ENCODE results near the gene LDLRAD1.
"Not testable (repeated sequence)": the region's sequence is repeated elsewhere in the genome, so short reads cannot be mapped to it uniquely, and the experiment has no call there.

The LDLRAD1 gene, protein sequence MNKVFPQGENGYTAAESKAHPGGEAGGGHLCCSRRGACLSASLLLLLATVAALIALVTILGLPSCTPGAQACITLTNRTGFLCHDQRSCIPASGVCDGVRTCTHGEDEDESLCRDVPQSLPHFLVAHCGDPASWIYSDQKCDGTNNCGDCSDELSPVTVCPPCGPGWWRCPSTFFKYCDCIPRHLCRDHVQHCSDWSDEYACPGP

DNA sequence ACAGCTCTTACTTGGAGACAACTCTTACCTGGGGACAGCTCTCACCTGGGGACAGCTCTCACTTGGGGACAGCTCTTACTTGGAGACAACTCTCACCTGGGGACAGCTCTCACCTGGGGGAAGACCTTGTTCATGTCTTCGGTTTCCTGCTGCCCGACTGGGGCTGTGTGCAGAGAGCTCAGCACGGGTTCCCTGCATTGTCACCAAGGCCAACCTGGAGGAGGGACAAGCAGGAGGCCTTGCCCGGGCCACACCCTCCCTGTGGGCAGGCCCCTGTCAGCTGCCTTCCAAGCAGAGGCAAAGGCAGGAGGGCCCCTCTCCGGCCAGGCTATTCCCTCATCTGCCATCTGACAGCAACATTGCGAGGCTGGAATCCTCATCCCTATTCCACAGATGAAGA lies at the start of gene LDLRAD1:
Gene LDLRAD1, minus strand, starts transcription at position 208 of the 400 bp plus-strand sequence. Its CDS starts 74 bp downstream, at position 134.
- DNase-seq (ENCODE audit: low read depth): no peak

DNA sequence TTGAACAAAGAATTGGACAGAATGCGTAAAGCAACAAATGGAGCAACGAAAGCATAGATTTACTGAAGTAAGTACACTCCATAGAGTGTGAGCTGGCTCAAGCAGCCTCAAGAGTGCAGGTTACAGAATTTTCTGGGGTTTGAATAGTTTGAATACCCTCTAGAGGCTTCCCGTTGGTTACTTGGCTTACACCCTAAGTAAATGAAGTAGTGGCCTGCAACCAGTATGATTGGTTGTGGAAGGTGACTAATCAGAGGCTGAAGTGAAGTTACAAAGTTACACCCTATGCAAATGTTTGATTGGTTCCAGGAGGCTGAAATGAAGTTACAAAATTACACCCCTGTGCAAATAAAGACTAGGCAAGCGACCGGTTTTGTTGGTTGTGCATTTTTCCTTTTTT lies 46.3 kb upstream of the LDLRAD1 start:
- no peak for DNase-seq (ENCODE audit: low read depth)

DNA sequence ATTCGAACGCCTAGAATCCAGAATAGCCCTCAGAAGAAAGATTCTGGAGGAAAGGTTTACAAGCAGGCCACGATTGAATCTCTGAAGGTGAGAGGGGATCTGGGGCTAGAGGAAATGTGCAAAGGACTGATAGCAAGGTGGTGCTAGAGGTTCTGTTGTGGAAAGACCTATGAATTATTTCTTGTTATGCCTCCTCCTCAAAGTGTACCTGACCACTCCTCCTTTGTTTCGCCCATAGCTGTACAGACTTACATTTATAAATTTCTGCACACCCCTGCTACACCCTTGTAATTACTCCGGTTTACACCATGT lies 36.4 kb upstream of the LDLRAD1 start:
- DNase-seq (ENCODE audit: low read depth): no peak

DNA sequence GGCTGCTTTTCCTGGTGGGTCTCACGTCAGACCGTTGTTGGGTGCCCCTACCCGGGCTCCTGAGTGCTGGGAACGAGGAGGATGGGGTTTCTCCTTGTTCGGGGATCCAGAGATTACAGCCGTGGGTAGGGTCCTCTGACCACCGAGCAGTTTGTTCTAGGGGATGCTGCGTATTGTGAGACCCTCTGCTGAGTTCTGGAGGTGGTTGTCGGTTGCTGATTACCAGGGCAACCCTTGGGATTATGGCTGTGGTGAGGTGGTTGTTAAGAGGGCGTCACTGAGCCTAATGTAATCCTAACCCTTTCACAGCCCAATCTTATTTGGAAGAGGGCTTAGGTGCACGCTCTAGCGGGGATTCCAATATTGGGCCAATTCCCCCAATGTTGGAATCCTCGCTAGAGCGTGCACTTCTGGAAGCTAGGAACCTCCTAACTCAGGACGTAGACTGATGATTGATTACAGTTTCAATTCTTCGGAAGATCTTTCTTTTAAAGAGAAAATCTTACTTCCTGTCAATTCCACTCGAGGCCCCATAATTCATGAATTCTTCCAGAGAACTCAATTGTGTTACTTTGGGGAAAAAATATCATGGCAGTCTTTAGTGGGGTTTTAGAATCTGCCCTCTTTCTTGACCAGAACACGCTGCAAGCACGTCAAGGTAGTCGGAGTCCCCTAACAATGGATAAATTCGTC lies 35.9 kb upstream of the LDLRAD1 start:
- DNase-seq (ENCODE audit: low read depth): peak; percentile 46

DNA sequence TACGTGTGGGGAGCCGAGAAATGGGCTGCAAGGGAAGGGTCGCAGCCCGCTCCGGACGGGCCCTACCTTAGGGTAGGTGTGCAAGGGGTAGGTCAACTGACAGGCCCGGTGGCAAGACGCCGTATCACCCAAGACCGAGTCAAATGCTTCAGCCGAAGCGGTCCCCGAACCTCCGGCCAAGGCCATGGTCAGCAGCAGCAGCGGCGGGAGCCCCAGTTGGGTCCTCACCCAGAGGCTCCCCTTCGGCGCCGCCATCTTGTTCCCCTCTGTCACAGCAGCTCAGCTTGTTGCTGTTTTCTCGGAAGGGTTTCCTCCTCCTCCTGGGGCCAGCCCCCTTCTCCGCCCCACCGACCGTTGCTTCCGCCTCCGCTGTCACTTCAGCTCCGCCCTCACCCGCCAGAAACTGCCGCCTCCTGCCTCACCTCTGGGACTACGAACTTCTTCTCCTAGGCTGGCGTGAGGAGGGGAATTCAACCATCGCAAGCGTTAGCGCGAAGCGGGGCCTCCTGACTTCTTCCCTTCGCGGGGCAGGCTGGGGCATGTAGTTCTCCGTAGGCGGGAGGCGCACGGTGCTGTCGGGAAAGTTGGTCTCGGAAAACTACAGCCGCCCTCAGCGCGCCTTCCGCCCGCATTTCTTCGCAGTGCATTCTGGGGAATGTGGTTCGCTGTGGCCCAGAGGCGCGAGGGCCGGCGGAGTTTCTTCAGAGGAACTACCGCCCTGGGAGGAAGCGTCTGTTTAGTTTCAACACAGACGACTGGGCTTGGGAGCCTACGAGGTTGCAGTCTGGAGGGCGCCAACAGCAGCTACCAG lies 35.2 kb upstream of the LDLRAD1 start, which contains the start of the genes TCEANC2 and TMEM59:
Gene TCEANC2, plus strand, starts transcription at position 675 of the 811 bp plus-strand sequence. CDS start 815 bp downstream, outside the sequence.
Gene TMEM59, minus strand, starts transcription at position 271 of the 811 bp plus-strand sequence. Its CDS starts 16 bp downstream, at position 255.
- peak; percentile 99 for DNase-seq (ENCODE audit: low read depth)

DNA sequence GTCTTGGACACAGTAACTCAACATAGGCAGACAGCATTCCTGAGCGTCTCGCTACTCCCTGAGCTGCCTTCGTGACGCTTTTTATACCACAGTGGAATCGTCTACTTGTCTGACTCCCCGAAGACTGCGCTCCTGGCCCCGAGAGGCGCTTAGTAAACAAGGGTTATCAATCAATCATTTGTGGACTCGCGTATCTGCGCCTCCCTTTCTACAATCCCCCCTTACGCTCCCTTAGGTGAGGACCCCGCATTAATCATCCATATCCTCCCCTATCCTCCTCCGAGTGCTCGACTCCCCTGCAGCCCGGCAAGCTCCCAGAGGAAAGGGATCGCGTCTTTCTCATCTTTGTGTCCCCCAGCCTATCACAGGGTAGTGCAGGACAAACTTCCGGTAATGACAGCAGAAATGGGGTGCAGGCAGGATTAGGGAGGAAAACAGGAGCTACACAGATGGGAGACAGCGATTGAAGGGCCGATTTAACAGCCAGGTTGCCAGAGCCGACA lies 34.5 kb upstream of the LDLRAD1 start:
- DNase-seq (ENCODE audit: low read depth): peak; percentile 49

DNA sequence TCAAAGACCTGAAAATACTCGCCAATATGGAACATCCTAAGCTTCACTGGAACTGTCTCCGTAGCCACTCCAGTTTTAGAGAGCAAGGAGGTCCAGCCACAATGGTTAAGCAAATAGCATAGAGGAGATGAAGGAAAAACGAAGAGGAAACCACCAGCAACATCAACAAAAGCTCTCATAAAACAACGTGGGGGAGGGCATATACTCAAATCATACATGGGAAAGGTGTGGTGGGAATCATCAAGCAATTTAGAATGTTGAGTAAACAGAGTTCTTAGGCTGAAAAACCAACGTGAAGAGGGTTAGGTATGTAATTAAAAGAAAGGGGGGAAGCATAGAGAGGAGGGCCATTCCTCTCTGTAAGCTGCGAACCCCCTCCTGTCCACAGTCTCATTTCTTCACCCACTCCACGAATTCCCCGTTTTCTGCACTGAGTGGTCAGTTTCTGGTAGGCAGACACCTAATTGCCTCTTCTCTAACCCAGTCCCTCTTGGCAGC lies 34.0 kb upstream of the LDLRAD1 start:
- no peak for DNase-seq (ENCODE audit: low read depth)

DNA sequence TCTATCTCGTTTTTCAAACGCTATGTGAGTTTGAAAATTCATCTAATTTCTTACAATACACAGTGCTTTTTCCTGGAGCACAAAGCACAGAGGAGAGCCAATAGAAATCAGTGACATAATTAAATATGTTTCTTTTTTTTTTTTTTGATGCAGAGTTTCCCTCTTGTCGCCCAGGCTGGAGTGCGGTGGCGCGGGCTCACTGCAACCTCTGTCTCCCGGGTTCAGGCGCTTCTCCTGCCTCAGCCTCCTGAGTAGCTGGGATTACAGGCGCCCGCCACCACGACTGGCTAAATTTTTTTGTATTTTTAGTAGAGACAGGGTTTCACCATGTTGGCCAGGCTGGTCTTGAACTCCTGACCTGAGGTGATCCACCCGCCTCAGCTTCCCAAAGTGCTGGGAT lies 32.4 kb upstream of the LDLRAD1 start:
- not testable (repeated sequence) for DNase-seq (ENCODE audit: low read depth)

DNA sequence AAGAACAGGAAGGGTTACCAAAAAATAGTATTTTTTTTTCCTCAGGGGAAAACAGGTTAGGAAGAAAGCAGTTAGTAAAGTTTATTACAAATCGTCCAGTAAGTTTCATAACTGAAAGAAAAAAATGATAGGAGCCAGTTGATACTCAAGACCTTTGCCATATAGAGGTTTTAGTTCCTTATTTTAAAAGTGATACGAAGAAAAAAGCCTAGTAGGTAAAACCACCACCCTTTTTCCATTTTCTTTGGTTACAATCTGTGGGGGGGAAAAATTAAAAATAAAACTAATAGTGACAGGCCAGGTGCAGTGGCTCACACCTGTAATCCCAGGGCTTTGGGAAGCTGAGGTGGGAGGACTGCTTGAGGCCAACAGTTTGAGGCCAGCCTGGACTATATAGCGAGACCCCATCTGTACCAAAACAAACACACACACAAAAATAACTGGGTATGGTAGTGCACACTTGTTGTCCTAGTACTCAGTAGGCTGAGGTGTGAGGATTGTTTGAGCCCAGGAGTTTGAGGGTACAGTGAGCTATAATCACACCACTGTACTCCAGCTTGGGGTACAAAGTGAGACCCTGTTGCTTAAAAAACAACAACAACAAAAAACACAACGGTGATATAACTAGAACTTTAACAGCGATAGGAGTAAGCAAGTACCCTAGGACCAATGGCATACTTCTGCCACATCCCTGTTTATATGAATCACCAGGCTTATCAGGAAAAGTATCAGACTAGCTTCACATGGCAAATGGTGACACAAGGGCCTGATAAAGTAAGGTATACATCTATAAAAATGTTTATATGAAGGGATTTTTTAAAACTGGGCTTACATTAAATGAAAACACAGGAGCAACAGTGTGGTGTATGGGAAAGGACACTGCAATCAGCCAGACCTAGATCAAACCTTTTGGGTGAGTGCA lies 29.7 kb upstream of the LDLRAD1 start:
- DNase-seq (ENCODE audit: low read depth): no peak

DNA sequence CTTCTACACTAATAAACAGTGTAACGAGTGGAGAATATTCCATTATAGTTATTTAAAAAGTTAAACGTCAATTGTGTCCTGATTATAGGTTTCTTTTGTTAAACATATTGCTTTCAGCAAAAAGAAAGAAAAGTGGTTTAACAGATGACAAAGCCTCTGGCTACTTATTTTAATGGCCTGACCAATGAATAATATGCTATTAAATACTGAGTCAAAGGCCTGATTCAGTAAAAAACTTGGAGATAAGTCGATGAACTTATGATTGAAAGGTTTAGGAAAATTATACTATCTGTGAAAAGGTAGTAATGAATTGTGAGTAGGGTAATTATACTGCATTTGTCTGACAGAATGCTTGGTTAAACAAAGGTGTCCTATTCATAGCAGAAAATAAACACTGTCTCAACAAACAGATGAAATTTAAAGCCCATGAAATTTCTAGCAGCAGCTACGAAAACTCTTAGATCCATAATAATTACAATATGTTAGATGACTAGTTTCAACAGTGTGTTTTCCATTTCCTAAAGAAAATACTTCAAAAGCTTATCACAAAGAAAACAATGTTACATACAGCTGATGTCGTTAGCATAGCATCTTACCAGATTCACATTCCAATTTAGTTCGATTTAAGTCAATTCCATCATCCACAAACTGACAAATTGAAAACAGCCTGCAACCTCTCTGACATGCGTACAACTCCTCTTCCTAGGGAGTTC lies 28.8 kb upstream of the LDLRAD1 start:
- DNase-seq (ENCODE audit: low read depth): no peak

DNA sequence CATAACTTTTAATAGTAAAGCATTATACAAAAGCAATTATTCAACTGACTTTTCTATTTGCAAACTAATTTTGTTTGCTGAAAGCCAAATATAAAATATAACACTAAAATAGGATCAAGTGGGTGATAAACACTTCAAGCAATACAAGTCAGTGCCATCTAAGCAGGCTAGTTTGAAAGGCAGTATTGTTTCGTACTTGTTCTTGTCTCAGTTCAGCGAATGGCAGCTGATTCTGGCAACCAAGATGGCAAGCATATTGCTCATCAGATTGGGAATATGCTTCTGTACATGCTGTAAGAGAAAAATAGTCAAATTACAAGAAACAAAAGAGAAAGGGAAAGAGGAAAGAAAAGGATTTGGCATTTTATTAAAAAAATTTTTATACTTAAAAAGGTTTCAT lies 27.5 kb upstream of the LDLRAD1 start:
- DNase-seq (ENCODE audit: low read depth): no peak

DNA sequence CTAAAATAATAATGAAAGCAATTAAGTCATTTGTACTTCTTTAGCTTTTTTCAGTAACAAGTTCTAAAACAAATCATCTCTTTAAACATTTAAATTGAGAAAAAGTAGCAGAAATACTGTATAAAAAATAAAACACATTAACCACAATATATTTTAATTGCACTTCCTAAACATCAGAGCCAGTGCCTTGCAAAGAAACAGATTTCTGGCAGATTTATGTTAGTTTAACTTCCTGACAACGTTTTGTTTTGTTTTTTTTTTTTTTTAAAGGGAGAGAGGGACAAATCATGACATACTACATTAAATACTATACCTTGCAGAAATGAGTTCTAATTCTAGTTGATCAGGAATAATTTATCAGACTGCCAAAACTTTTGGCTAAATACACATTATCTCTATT lies 23.8 kb upstream of the LDLRAD1 start:
- no peak for DNase-seq (ENCODE audit: low read depth)

DNA sequence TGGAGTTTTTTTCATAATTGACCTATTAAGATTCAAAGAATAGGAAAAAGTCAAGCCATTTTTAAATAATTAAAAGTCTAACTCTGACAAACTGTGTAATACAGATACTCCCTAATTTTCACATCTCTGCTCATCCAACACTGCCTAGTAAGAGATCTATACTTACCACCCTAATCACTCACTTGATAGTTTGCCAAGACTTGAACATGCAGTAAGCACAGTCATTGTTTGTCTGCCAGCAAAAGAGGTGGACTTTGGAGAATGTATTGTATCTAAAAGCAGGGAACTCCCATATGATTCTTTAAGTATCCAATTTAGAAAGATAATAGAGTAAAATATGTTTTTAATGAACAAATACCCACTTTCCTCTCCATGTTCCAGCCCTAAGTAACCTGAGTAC lies 19.5 kb upstream of the LDLRAD1 start:
- DNase-seq (ENCODE audit: low read depth): peak; percentile 7

DNA sequence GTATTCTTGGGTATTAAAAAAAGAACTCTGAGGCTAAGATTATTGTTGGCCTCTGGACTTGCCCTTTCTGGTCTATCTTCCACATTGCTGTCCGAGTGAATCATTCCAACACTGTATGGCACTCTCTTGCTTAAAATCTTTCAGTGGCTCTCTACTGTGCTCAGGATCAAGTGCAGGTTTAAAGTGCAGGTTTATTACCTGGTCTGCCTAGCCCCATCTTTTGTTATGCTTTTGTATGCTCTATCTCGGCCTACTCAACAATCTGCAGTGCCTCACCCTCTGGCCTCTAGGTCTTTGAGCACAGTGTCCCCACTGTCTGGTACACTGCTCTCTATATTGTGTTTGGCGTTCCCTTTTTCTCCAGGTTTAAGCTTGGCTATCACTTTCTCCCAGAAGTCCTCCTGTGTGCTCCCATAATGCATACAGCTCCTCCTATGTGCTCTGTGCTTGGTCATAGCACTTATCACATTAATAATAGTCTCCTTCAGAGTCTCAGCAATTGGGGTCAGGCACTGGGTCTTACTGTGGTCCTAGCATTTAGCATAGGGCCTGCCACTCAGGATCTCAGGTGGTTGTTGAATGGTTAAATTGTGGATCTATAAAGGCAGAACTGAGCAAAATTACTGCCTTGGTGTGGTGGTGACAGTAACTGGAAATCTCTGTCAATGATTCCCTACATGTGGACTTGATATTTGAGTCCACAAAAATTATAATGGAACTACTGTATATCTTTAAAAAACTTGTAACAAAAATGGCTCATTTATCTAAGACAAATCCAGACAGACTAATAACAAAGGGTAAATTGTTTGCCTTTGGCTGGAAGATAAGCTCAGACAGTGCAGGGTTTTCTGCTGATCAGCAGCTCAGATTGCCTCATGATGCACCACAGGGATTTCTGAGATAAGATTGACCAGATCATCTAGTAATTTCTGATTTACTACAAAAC lies 10.6 kb upstream of the LDLRAD1 start:
- DNase-seq (ENCODE audit: low read depth): no peak

DNA sequence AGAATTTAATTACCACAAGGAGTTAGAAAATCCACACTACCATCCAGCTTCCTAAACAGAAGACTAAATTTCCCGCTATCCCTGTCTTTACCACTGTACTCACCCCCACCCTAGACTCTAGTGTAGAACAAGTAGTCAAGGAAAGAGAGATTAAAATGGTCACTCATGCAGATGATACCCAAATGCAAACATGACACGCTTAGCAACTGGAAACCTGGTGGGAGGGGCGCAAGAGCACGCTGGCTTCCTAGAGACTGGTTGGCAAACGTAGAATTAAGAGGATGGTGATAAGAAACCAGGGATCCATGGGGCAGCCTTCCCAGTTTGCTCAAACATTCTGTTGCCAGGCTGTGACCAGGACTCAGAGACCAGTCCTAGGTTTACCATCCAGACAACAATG lies 9.9 kb upstream of the LDLRAD1 start:
- DNase-seq (ENCODE audit: low read depth): no peak

DNA sequence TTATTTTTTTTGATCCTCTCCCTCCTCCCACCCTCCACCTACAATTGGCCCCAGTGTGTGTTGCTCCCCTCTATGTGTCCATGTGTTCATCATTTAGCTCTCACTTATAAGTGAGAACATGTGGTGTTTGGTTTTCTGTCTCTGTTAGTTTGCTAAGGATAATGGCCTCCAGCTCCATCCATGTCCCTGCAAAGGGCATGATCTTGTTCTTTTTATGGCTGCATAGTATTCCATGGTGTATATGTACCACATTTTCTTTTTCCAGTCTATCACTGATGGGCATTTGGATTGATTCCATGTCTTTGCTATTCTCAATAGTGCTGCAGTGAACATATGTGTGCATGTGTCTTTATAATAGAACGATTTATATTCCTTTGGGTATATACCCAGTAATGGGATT lies 6.8 kb upstream of the LDLRAD1 start:
- not testable (repeated sequence) for DNase-seq (ENCODE audit: low read depth)

DNA sequence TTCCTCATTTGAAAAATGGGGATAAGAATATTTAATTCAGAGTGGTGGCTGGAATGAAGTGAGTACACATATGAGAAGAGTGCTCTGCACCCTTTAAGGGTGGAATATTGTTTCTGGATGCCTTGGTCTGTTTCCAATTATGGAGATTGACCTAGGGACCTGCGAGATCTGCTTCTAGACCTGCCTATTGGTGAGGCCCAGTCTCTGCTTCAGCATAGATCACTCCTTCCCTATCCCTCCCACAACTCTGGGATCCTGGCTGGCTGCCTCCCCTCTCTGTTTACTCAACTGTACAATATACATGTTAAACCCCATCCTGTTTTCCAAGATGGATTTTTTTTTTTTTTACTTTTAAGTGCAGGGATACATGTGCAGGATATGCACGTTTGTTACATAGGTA lies 6.4 kb upstream of the LDLRAD1 start:
- no peak for DNase-seq (ENCODE audit: low read depth)

DNA sequence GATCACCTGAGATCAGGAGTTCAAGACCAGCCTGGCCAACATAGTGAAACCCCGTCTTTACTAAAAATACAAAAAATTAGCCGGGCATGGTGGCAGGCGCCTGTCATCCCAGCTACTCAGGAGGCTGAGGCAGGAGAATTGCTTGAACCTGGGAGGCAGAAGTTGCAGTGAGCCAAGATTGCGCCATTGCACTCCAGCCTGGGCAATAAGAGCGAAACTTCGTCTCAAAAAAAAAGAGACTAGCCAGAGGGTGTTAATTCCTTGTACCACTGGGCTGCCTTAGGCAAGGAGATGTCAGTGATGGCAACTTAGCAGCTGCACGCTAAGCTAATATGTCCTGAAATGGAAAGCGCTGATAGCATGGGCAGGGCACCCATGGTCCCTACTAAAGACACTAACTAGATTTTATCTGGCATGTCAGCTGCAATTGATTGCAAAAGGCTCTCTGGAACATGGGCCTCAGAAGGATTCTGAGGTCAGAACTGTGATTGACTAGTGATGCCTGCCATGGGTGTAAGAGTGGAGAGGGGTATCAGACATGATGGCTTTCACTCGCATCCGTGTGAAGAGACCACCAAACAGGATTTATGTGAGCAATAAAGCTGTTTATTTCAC lies 1.7 kb upstream of the LDLRAD1 start:
- DNase-seq (ENCODE audit: low read depth): not testable (repeated sequence)

DNA sequence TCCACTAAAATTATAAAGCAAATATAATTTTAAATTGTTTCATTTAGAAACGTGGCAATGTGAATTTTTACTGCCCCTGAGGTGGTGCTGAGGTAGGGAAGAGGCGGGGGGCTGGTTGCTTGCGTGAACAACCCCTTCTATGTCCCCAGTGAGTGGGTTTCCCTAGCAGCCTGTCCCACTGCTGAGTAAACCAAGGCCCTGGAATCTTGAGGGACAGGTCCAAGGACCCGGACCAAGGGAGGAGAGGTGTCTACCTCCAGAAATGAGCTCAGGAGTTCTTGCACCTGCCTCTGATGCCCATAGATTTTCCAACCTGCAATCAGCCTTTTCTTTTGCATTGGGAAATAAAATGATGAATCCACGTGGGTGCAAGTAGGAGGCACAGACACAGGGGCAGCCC lies 649 bp upstream of the LDLRAD1 start:
- DNase-seq (ENCODE audit: low read depth): no peak

All from fibroblast of gingiva (primary cell).